Epithelial cell of proximal tubule (primary cell): ENCODE measurements around the gene RAG1. TPM values are rescaled to one million over a fixed set of nuclear protein-coding genes. Genes with fewer than 3 reads are reported as not detected.
"Not testable (repeated sequence)": the region's sequence is repeated elsewhere in the genome, so short reads cannot be mapped to it uniquely, and the experiment has no call there.

ENCODE experiments used
- DNase-seq: peaks from one replicate; pipeline ENCODE4 v3.0.0-alpha.2; 2011; ENCODE audit warnings: low read depth
- H3K4me3 ChIP-seq: 2 replicates; pipeline ENCODE4 v1.5.1; 2011; ENCODE audit warnings: low read depth, mild to moderate bottlenecking, low read length
- CTCF ChIP-seq: conservative IDR thresholded peaks from 2 replicates; pipeline ENCODE4 v1.5.1; 2012; ENCODE audit warnings: low read depth, mild to moderate bottlenecking, low read length
- total RNA-seq: library from RNA; depleted of rRNA; stranded (reverse); fragments of >200 nt; gene quantifications from 2 replicates; pipeline ENCODE4 v1.2.3, GENCODE V29; 2015

RAG1 gene
- total RNA-seq, result 1.0 and 2.0 TPM in 2 replicates

DNA sequence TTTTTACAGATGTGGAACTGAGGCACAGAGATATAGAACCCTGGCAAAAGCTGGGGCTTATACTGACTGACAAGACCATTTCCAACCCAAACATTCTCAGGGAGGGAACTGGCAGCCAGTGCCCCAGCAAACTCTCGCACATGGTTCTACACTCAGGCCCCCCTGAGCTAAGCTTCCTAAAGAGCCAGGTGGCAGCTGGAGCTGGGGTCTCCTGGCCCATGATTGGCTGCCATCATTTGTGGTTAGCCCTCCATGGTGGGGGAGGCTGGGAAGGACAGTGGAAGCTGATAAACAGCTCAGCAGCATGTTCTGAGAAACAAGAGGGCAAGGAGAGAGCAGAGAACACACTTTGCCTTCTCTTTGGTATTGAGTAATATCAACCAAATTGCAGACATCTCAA is at the start of gene RAG1:
Gene RAG1, plus strand, starts transcription at position 314 of the 400 bp plus-strand sequence. CDS start 5,298 bp downstream, outside the sequence.
- no peak for TF ChIP-seq CTCF
- DNase-seq, result no peak
- no peak within 1 kb of the TSS for H3K4me3 ChIP-seq

DNA sequence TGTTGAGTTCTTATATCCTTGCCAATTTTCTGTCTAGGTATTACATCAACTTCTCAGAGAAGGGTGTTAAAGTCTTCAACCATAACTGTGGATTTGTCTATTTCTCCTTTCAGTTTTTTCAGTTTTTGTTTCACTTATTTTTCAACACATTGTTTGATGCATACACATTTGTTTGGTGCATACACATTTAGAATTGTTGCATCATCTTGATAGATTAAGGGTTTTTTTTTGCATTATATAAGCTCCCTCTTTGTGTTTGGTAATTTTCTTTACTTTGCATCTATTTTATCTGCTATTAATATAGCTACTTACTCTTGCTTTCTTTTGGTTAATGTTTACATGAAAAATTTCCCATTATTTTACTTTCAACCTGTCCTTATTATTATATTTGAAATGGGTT is 37.0 kb upstream of the RAG1 start:
- TF ChIP-seq CTCF, result no peak
- H3K4me3 ChIP-seq, result no peak overlapping the region
- DNase-seq, result no peak

DNA sequence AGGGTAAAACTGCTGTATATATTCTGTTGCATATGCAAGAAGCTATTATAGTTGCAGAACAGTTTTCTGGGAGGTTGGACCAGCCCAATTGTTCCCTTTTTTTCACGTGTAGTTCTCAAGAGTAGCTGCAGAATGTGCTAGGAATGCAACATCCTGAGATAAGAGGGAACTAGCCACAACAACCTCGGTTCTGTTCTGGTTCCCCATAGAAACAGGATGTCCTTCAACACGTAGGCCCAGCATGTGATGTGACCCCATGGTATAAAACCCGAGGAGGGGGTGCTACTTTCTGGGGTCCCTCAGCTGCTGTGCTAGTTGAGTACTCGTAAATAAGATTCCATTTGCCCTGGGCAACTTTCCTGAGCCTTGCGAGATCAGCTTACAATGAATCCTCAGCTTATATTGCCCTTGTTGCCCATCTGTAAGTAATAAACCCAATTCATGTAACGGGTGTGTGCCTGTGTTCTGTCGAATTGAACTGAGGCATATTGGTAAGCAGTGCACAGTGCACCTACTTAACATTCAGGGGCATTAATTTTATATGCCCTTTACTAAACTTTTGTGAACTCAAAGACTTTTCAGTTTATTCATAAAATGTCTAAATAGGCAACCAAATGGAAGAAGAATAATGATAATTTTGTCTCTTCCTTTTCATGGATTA is 34.7 kb upstream of the RAG1 start:
- no peak for DNase-seq
- H3K4me3 ChIP-seq, result no peak overlapping the region
- no peak for TF ChIP-seq CTCF

DNA sequence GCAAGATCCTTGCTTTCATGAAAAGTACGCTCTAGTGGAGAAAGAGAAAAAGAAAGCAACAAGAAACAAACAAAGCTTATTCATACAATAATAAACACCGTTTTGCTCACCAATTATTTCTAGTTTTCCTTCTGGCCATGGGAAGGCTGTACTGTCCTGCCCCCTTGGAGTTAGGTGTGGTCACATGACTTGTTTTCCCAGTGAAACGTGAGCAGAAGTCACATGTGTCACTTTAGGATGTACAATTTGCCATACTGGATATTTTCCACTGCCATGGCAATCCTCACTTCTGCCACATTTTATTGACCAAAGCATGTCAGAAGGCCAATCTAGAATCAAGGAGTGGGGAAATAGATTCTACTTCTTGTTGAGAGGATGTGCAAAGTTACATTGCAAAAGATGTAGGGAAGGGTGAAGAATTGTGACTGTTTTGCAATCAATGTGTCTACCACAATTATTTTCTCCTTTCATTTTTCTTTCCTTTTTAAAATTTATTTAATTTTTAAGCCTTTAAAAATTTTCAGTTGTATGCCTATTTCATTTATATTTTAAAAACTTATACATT is 33.4 kb upstream of the RAG1 start:
- no peak for DNase-seq
- no peak overlapping the region for H3K4me3 ChIP-seq
- no peak for TF ChIP-seq CTCF

DNA sequence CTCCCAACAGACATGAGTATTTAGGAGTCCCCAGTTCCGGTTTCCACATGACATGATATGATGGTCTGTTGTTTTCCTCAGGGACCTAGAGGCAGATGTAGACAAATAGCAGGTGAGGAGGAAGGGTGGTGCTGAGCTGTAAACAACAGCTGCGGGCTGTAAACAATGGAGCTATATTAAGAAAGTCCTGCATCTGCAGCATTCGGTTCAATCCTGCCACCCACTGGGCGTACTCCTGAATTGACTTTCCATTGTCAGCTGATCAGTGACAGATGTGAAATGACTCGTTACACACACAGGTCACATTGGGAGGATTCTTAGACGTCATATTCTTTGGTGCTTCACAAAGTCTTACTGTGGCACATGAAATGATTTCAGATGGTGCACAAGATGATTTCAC is 26.8 kb upstream of the RAG1 start:
- H3K4me3 ChIP-seq, result no peak overlapping the region
- peak; percentile 69 for TF ChIP-seq CTCF
- peak; percentile 19 for DNase-seq

DNA sequence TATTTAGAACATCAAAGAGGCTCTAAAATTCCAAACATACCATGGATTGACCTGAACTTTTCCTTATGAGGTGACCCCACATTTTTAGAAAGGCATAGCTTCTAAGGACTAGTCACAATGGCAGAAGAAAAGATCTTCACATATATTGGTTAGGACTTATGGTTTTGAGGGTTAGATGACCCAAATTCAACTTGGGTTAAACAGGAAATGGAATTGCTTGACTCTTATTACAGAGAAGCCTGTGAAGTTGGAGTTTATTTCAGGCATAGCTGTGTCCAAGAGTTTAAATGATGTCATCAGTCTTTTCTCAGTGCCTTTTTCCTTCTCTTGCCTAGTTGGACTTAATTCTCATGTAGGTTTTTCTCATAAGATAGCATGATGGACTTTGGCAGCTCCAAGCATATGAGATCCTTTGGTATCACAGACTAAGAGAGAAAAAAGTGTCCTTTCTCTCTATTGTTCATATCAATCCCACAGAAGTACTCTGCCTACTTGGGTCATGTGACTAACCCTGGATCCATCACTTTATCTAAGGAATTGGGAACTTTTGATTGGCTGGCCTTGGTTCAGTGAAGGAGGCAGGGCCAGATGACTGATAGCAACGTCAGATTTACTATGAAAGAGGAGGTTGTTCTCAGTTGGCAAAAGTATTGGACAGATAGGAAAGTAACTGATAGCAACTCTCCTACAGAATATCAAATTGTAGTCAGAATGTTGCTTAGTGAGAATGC is 17.3 kb upstream of the RAG1 start:
- no peak for TF ChIP-seq CTCF
- DNase-seq, result no peak
- no peak overlapping the region for H3K4me3 ChIP-seq

DNA sequence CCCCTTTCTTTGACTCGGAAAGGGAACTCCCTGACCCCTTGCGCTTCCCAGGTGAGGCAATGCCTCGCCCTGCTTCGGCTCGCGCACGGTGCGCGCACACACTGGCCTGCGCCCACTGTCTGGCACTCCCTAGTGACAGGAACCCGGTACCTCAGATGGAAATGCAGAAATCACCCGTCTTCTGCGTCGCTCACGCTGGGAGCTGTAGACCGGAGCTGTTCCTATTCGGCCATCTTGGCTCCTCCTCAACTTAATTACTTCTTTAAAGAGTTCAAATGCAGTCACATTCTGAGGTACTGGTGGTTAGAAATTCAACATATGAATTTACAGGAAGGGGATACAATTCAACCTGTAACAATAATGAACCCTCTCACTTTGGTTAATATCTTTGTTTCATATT is 10.4 kb upstream of the RAG1 start:
- DNase-seq, H3K4me3 ChIP-seq: not testable (repeated sequence)
